ENCODE data around the gene ATIC.
"Not testable (repeated sequence)": the region's sequence is repeated elsewhere in the genome, so short reads cannot be mapped to it uniquely, and the experiment has no call there.

The ATIC gene
- 34.3 reads per million, percentile 59 among the genes with 10 or more reads in this experiment for total RNA-seq

DNA sequence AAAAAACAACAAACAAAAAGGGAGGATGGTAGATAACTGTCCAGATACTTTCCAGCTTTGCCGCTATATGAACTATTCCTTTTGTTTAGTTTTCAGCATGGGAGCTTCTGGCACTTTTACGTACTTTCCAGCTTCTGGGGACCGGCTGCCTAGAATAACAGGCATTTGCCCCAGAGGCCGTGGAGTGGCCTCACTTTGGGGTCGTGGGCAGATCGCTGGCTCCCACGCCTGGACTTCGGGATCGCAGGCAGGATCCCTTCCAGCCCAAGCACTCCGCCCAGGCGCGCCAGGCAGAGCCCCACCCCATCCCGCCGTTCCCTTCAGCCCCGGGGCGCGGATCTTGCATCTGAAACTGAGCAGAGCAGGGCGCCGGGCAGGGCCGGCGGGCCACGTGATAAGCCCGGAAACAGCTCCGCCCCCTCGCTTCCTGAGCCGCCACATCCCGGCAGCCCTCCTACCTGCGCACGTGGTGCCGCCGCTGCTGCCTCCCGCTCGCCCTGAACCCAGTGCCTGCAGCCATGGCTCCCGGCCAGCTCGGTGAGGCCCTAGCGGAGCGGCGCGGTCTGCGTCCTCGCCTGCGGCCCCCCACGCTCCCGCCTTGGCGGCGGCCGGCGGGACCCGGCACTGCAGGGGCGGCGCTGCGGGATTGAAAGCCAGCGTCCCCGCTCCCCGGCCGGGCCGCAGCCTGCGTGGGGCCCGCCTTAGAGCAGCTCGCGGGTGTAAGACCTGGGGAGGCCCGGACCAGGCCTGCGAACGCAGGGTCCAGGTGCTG, at the start of gene ATIC:
TSS of gene ATIC (plus strand) at position 435 of the 772 bp plus-strand sequence. CDS start at position 519, 84 bp downstream.
- DNase-seq = peak; percentile 81

DNA sequence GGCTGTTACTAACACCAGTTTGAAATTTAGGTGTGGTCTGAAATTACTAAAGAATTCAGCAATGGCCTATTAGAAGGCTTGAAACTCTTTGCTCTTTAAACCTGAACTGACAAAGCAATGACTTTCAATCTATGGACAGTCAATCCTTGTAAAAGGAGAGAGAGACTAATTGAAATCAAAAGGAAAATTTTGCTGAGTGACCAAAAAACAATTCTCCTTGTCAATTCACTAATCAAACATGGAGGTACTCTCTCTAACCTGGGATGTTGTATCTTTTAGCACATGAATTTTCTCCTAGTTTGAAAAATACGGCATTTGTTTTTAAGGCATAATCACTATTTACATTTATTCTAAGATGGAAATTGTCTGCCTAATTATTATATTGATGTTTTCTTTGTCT, 49.6 kb upstream of the ATIC start:
- DNase-seq = no peak

DNA sequence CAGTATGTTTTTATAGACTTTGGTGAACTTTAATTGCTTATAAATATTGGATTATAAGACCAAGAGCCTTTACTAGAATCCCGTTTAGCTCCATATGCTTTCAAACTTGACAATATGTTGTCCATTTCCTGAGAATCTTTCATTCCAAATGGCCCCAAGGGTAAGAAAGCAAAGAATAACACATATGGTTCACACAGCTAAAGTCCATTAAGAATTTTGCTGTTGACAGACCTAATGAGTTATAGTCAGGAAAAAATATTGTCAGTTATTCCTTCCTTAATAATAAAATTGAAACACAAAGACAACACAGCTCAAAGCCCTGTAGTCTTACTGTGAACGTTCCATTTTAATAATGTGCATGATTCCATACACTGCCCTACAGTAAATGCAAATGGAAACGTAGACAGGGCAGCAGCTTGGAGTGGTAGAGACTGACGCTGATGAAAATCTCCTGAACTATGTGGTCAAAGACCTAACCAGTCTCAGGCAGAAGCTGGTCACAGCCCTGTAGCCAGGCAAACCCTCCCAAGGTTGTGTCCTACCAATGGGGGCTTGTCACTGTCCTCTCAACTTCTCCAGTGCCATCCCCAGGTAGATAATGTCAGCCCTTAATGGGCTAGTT, 49.0 kb upstream of the ATIC start:
- no peak for DNase-seq

DNA sequence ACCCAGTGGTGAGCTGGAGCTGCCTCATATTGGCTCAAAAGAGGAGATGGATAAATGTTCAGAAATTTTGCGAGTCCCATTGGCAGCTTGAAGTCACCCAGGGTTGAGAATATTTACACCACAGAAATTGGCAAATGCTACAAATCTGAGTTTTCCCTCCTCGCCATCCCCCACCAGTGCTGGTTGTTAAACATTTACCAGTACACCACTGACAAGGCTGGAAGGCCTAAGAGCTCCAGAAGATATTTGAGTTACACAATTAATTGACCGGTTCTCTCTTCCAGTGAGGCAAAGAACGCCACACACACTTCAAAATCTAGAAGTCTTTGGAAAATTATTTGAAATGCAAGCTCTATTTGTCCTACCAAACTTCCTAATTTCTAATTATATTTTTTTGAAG, 47.5 kb upstream of the ATIC start:
- DNase-seq = no peak

DNA sequence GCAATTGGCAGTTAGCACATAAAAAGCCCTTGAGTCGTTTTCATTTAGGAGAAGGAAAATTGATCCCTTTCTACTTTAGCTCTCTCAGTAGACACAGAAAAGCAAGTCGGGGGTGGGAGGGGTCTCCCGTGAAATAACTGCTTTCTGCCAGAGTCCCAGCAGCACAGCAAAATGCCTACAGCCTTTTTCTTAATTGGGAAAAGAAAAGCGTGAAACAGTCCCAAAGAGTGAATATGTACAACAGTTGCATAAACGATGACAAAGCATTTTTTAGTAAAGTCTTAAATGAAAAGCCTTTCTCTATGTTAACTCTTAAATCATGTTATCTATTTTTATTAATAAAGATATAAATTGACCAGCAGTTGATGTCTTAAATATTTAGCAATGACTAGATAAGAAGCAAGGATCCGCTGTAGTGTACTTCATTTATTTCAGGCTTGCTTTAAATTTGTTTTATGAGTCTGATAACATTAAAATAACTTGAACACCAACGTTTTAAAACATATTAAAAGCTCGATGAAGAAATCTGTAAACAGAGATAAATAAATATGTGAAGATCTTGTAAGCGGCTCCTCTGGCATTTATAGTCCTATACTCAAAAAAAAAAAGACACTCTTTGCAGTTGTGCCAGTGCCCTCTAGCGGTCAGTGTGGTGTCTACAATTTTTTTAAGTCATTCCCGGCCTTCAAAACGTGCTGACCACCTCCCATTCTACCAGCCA, 42.3 kb upstream of the ATIC start:
- DNase-seq = peak; percentile 46

DNA sequence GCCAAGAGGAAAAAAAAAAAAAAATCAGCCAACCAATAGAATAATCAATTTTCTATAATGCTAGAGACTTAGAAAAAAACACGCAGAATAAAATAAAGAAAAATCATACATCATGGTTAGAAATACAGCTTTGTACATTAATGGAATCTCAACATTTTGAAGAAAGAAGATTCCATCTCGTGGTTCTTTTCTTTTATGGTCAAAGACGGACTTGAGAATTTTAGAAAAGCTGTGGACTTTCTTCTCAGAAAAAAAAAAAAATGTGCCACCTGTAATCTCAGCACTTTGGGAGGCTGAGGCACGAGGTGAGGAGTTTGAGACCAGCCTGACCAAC, 41.8 kb upstream of the ATIC start:
- no peak for DNase-seq

DNA sequence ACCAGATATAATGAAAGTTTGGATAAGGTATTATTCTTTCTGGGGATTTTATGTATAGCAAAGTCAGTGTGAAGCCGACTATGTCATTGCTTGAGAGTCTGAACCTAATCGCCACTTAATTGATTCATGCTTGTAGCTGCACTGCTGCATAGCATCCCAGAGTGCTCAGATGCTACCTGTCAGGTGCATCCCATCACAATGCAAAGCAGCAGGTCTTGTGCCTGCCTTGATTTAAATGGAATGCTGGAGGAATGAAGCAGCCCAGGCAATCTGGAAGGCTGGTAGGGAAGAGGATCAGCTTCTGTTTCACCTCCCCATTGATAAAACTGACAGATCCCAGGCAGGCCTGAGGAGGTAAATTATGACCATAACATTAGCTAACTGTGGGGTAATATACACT, 40.4 kb upstream of the ATIC start:
- DNase-seq = no peak

DNA sequence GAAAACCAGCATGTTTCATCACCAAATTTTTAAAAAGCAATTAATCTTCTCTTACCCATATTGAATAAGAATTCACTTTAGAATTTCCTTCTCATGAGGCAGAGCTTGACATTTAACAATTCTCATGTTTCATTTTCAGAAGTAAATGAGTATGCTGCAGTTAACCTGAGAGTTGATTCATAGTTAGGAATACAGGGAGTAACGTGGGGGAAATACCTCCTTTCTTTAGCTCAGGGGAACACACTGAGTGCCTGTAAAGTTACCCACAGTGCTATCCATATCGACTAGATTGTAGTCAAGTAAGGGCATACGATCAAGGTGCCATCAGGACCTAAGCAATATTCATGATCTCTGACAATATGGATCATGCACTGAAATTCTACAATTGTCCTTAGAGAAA, 38.9 kb upstream of the ATIC start:
- no peak for DNase-seq

DNA sequence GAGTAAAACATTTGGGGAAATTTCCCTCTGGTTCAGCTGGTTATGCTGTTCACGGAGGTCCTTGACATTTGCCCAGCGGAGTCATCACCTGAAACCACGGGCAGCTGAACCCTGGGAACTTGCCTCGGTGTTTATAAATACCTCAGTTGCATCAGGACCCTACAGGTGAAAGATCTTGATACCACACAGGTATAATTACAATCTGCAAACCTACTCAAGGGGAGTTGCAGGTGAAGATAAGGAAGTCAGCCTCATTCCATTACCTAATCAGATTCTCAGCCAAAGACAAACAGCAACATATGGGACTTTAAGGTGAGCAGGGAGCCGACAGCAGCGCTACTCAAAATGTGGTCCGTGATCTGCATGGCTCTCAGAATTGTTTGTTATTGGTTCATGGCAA, 37.0 kb upstream of the ATIC start:
- no peak for DNase-seq

DNA sequence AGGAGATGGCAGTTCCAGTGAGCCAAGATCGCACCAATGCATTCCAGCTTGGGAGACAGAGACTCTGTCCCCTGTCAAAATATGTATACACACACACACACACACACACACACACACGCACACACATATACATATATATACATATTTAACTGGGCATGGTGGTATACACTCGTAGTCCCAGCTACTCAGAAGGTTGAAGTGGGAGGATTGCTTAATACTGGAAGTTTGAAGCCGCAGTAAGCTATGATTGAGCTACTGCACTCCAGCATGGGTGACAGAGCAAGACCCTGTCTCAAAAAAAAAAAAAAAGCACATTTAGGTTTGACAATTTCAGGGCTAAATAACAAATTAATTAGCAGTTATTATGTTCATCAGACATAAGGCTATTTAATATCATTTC, 36.0 kb upstream of the ATIC start:
- no peak for DNase-seq

DNA sequence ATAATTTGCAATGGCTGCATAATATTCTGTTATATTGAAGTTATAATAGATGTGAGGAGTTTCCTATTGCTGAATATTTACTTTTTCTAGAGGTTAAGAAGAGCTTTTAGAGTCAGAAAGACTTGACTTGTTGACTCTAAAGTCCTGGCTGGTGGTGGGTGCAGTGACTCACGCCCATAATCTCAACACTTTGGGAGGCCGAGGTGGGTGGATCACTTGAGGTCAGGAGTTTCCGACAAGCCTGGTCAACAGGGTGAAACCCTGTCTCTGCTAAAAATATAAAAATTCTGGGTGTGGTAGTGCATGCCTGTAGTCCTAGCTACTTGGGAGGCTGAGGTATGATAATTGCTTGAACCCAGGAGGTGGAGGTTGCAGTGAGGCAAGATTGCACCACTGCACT, 33.9 kb upstream of the ATIC start:
- DNase-seq = no peak

DNA sequence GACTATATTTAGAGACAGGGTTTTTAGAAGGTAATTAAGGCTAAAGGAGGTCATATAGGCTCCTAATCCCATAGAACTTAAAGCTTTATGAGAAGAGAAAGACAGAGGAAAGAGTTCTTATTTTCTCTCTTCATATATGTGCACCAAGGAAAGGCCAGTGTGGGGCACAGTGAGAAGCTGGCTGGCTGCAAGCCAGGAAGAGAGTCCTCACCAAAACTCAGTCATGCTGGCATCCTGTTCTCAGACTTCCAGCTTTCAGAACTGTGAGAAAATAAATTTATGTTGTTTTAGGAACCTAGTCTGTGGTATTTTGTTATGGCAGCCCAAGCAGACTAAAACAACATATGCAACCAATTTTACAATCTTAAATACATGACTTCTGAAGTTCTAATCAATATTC, 31.5 kb upstream of the ATIC start:
- DNase-seq = no peak

DNA sequence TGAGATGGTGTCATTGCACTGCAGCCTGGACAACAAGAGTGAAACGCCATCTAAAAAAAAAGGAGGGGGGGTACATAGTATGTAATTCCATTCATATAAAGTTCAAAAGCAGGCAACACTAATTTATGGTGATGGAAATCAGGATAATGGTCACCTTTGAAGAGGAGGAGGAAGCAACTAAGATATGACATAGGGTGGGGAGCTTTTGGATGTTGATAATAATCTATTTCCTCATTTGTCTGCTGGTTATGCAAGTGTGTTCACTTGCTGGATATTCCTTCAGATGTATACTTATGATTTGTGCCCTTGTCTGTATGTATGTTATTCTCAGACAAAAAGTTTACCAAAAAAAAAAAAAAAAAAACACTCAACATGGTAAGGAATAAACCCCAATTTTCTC, 28.6 kb upstream of the ATIC start:
- no peak for DNase-seq

DNA sequence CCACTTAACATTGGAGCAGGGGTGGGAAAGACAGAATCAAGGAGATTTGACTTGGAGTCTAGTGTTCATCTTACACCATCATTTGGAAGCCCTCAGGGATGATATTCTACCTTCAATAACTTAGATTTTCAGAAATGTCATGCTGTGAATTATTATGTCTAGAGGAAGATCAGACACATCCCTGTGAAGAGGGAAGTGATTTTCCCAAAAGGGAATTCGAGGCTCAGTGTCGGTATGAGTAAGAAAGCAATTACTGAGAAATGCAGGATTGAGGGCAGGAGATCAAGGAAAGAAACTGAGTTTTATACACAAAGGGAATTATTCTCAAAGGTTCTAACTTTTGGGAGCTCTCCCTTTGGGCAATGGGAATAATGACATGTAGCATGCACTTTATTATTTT, 25.6 kb upstream of the ATIC start:
- DNase-seq = no peak

DNA sequence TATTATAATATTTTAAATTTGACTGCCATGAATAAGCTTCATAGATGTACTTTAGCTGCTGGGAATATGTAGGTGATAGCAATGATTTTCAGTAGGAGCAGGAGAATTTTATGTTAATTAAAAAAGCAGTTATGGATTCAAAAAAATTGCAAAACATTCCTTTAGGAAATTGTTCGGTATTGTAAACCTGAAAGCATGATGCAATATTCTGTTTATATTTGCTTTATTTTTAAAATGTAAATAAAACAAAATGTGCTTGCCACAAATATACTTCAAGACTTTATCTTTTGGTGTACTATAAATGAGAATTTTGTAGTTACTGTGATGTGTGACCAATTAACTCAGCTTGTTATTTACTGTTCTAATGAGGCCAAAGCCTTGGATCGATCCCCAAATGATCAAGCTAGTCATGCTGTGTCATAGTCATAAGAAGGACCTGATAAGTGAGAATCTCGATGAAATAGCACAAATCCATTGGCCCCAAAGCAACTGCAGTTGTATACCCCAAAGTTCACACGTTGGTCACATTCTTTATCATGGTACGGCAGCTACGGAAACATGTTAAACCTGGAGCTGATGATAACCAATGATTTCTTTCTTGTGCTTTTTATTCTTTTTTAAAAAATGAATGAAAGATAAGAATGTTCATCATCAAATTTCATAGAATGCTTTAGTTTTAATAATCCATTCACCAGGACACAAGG, 23.6 kb upstream of the ATIC start:
- no peak for DNase-seq

DNA sequence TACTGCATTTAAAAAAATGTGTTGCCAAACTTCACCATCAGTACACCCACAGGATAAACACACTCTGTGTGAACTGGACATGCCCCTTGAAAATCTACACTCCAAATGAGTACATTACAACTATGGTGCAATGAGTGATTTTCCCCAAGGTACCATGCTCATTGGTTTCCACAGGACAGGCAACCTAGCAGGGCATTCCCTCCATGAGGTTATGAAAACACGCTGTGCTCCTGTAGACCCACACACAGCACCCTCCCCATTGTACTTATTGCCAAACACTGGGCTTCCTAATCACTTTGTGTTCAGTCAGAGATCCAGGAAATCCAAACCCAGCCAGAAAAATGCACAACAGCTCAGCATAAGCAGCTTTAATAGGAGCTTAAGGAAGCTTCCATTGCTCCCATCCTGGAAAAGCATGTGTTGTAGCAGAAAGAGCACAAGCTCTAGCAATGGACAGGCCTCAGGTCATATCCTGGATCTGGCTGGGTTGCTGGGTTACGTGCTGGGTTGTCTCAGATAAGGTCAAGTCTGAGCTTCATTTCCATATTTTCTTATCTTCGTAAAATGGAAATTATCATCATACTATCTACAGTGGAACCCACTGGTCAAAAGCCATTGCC, 20.8 kb upstream of the ATIC start:
- no peak for DNase-seq

DNA sequence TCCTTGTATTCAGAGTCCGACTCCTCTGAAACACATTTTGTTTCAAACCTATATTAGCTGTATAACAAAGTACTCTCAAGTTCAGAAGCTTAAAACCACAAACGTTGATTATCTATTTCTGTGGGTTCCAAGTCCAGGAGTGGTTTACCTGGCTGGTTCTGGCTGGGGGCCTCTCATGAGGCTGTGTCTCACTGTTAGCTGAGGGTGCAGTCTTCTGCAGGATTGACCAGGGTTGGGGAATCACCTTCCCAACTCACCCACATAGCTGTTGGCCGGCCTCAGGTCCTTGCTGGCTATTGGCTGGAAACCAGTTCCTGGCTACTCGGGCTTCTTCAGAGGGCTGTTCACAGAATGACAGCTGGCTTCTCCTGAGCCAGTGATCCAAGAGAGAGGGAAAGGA, 18.0 kb upstream of the ATIC start:
- DNase-seq = no peak

DNA sequence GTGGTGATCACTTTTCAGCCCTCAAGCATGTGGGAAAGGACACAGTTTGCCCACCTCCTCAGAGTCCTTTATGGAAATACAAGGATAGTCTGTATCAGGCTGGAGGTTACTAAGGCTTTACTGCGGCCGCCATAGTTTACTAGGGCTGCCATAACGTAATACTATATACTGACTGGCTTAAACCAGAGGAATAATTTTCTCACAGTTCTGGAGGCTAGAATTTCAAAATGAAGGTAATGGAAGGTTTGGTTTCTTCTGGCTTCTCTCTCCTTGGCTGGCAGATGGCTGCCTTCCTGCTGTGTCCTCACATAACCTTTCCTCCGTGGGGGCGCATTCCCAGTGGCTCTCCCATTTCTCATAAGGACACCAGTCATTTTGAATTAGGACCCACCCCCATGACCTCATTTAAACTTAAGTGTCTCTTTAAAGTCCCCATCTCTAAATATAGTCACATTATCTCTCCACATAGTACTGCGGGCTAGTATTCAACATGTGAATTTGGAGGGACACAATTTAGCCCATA, 12.5 kb upstream of the ATIC start:
- no peak for DNase-seq

DNA sequence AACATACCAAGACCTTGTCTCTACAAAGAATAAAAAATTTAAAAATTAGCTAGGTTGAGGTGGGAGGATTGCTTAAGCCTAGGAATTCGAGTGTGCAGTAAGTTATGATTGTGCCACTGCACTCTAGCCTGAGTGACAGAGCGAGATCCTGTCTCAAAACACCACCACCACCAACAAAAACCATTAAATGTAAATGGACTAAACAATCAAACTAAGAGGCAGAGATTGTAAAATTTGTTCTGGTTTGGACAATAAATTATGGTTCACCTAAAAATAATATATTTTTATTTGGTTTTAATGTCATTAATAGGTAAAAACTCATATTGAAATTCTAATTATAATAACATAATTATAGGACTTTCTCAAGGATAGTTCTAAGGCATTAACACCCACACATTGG, 9.9 kb upstream of the ATIC start:
- no peak for DNase-seq

DNA sequence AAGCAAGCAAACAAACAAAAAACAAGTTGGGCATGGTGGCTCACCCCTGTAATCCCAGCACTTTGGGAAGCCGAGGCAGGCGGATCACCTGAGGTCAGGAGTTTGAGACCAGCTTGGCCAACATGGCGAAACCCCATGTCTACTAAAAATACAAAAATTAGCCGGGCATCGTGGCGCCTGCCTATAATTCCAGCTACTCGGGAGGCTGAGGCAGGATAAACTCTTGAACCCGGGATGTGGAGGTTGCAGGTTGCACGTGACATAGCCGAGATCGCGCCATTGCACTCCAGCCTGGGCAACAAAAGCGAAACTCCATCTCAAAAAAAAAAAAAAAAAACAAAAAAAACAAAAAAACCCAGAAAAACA, 617 bp upstream of the ATIC start:
- not testable (repeated sequence) for DNase-seq

DNA sequence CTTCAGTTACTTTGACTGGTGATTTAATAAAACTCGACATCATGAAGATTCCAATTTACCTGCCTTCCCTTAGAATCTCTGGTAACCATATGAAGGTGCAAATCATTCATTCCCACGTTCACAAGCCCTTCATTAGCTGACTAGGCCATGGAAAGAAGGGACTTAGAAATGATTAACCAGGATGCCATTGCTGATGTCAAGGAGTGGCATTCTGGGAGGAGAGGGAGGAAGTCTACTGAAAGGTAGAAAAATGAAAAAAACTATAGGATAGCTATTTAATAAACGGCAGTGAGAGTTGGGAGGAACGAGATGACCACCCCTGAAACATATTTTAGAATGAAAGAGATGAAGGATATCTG, 1.4 kb downstream of the ATIC start:
- no peak for DNase-seq

DNA sequence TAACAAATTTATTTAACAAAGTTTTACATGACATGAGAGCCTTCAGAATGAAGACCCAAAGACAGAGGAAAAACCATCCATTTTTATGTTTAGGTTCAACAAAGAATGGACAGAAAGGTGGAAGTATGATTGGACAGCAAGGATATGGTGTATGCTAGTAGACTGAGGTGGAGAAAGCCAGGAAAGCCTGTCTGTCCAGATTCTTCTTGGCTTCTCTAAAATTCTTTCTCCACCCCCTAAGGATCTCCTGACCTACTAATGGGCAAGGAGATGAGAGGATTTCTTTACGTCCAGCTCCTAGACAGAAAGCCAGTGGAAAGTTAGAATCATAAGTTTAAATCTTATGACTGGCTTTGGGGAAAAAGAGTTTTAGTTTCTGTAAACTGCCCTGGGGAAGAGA, 3.0 kb downstream of the ATIC start:
- no peak for DNase-seq

DNA sequence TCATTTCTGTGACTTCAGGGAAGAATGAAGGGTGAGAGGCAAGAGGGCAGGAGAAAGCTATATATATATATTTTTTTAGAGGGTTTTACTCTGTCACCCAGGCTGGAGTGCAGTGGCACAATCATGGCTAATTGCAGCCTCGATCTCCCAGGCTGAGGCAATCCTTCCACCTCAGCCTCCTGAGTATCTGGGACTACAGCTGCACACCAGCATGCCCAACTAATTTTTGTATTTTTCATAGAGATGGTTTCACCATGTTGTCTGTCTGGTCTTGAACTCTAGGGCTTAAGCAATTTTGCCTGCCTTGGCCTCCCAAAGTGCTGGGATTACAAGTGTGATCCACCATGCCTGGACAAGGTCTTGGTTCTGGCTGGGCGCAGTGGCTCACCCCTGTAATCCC, 3.4 kb downstream of the ATIC start:
- DNase-seq = no peak
